RCC 7860 (cell line): ENCODE measurements around the gene EIF2S3.
A peak's percentile ranks its signal among the peaks of the same experiment; 100 is the strongest.

Source experiments
- DNase-seq: peaks from one replicate; pipeline ENCODE4 v3.0.0-alpha.2; 2015; ENCODE audit warnings: low spot score
- FAIRE-seq: peaks from 2 replicates; lab custom pipeline; 2012; peaks lifted over from hg19 to GRCh38; lab: Jason Lieb, UNC

Gene EIF2S3

GRCh38 chrX:24054182-24055042 is at the start of gene EIF2S3:
EIF2S3 (plus strand) TSS chrX:24054956; CDS start chrX:24054969, 13 bp downstream.
- FAIRE-seq: peak; percentile 89

GRCh38 chrX:24005028-24005427 is 49.7 kb upstream of the EIF2S3 start:
- DNase-seq: no peak
- no peak for FAIRE-seq

More at GRCh38 chrX:24054182-24055042, at the start of gene EIF2S3:
- peak; percentile 88 for DNase-seq

DNA sequence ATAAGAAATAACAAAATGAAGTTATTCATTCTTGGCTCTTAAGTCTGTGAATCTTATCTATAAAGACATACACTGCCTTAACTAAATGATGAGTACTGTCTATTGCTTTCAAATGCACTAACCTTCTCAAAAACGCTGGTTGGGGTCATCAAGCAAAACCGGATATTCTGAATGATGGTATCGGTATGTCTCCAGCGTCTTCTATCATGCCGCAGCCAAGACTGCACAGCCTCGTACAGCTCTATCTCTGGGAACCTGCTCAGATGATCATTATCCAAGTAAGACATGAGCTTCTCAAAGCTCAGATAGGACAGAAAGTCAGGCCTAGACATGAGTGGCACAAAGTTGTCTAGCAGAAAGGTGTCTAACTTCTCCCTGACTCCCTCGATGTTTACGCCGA is 48.9 kb upstream of the EIF2S3 start:
- FAIRE-seq: no peak
- DNase-seq: no peak

DNA sequence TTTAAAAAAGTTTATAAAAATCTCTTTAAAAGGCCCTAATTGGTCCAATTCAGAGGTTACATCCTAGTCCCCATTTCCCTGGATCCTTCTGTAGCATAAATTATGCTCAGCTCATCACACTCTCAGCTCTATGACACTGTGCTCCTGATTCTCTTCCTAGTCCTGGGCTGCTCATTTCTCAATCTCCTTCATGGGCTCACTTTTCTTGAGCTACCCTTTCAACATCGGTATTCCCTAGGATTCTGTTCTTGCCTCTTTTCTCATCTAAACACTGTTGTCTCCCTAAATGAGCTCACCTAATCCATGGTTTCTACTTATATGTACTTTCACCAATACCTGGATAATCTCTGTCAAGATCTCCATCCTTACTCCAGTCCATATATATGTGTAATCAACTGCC is 42.5 kb upstream of the EIF2S3 start:
- DNase-seq: no peak
- FAIRE-seq: no peak

DNA sequence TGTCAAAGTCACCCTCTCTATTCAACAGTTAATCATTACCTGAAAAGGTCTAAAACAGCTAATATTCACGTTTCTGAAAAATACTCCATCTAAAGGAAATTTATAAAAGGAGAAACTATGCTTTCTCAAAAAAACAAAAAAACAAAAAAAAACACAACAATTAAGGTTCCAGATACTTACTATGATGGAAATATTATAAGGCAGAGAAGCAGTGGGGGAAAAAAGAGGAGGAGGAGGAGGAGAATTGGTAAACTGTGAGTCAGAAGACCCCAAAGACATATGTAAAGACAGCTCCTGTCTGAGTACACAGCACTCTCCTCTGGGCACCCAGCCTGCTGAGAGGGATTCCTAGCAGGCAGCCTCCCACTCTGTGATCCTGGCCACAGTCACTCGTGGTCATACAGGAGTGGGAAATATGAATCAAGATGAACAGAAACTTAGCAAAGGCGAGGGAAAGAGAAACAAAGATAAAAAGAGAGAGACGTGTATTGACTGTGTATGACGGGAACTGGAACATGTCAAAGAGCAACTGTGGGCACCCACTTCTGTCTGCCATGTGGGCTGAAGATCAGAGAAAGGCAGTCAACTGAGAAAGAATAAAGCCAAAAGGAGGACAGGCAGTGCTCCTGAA is 40.3 kb upstream of the EIF2S3 start:
- DNase-seq: no peak

GRCh38 chrX:24017674-24018073 is 37.1 kb upstream of the EIF2S3 start:
- FAIRE-seq: no peak
- DNase-seq: no peak

More for the DNA sequence above, 40.3 kb upstream of the EIF2S3 start:
- FAIRE-seq: no peak

DNA sequence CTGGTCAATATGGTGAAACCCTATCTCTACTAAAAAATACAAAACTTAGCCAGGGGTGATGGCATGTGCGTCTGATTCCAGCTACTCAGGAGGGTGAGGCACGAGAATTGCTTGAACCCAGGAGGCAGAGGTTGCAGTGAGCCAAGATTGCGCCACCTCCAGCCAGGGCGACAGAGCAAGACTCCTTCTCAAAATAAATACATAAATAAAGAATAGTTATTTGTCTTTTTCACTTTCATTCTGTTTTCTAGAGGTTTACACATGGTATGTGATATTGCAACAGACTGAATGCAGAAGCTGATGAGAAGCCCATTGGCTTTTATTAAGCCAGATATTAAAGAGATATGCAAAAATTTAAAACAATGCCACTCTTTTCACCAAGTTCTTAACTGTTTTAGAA is 35.9 kb upstream of the EIF2S3 start:
- no peak for FAIRE-seq
- DNase-seq: no peak

- FAIRE-seq (no peak), DNase-seq (no peak)
Measured at GRCh38 chrX:24019448-24019847, 35.3 kb upstream of the EIF2S3 start.

GRCh38 chrX:24020306-24020876 is 34.4 kb upstream of the EIF2S3 start:
- FAIRE-seq (no peak), DNase-seq (no peak)

DNA sequence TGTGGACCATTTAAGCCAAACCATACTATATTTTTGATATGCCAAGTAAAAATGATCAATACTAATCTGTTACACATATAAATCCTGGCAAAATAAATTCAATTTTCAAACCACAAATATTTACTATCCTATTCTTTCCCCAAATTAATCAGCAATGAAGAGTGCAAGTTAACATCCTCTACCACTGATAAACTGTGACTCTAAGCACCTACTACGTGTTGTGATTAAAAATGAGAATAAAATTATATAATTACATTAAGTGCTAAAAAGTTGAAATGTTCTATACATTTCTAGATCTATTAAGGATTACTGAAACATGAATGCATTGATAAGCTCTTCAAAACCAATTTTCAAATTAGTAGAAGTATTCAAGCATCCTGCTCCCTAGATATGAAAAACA is 31.2 kb upstream of the EIF2S3 start:
- DNase-seq (no peak), FAIRE-seq (peak; percentile 63)

DNA sequence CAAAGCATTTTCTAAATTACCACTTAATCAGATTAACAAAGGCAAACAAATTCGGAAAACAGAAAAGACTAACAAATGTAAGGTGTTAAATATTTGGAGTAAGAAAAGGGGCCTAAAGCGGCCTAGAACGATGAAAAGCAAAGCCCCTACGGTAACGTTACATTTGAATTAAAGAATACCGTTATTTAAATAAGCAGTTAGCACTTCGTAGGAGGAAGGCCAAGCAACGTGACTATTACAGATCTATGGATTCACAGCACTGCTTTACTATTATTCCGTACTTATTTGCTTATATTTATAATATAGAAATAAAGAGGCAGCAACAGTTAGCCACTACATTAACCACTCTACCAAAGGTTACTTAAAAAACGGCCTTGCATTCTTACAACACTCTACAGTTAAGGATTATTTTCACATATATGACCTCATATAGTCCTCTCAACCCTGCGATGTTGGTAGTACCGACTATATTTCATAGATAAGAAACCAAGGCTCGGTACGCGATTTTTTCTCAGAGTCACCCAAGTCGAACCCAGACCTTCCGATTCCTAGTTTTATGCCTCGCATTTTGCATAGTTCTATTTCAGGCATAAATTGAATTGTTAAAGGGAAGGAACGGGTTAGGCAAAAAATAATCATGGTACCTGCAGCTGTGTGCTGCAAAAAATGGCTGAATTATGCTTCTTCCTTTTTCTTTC is 30.6 kb upstream of the EIF2S3 start:
- no peak for DNase-seq
- no peak for FAIRE-seq

DNA sequence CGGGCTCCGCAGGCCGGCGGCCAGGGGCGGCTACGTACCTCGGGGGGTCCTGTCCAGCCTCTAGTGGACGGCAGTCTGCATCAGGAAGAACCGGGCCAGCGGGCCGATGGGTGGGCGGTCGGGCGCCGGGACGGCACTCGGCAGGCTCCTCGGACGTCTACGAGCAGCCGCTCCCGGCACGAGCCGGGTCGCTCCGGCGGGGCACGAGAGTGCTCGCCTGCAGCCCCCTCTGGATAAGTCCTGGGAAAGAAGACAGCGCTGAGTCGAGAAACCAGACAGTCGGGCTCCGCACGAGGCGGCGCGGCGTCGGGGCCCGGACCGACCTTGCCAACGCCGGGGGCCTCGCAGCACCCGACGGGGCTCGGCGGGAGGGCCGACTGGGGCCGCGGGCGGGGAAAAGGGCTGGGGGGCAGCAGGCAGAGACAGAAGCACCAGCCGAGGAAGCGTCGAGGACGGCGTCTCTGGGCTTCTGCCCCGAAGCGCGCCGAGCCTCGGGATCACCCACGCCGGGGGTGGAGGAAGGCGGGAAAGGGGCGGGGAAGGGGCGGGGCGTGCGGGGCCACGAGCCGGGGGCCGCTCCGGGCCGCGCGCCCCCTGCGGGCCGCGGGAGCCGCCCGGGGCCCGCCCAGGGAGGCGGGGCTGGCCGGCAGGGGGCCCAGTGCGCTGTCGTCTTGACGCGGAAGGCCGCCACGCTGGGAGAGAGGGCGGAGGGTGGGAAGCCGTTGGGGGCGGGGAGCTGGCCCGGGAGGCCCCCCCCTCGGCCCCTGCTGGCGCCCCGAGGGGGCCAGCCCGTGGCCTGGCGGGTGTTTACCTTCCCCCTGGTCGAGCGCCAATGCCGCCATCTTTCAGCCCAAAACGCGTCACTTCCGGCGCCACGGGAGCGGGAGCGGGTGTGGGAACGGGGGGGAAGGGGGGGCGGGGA is 29.7 kb upstream of the EIF2S3 start:
- FAIRE-seq: no peak
- DNase-seq: peak; percentile 70

DNA sequence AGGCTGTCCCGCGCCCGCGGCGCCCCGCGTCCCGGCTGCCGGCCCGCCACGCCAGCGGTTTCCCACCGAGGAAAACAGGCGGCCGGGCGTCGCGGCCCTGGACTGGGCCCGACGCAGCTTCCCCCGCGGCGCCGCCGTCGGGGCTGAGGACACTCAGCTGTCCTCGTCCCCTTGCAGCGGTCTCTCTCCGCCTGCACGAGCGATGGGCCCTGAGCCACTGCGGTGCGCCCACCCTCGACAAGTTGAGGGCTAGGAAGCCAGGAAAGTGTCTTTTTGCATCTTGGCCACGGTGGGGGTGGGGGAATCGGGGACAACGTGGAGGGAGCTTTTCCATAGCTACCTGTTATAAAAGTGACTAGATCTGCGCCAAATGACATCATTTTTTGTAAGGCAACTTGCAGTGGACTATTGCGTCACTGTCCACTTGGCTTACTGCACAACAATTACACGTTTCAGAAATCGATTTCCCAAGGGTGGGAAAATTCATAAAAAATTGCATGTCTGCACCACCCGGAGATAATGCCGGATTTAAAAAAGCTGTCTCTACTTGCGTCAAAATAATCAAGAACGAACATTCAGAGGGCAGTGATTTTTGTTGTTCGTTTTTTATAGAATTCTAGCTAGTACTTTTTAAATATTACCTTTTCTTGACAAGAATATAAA is 28.9 kb upstream of the EIF2S3 start:
- FAIRE-seq (no peak), DNase-seq (no peak)

DNA sequence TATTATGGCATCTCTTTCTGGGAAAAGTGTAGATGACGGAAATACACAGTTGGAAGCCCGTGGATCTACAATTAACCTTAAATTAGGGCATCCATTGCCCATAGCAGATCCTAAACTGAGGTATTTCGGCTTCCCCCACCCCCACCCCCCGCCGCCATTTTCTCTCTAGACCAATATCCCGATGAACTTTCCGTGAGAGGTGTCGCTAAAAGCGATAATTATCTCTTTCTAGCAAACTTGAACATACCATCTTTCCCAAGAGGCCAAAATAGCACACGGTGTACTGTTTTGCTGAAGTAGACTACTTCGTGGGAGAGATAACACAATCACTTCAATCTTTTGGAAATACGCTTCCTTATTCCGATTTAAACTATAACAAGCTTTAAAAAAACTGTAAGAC is 28.3 kb upstream of the EIF2S3 start:
- FAIRE-seq: no peak

DNA sequence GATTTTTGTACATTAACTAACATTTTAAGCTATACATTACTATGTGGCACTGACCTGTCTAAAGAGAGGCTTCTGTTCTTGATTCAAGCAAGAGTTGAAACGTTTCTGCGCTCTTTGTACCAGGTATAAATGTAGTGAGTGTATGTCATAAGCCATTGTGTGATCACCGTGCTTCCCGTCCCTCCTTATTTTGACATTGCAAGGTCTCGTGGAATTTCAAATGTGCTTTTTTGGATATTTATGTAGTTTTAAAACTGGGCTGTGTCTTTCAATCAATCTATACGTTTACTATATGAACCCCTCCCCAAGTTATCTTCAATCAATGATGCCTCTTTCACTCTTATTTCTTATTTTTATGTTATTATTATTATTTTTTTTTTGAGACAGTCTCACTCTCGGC is 27.7 kb upstream of the EIF2S3 start, which contains the start of gene KLHL15:
Gene KLHL15 (minus strand): TSS at position 101 of the 400 bp plus-strand sequence. CDS start 20,493 bp downstream, outside the sequence.
- DNase-seq (no peak), FAIRE-seq (no peak)

More for the DNA sequence above, 28.3 kb upstream of the EIF2S3 start:
- no peak for DNase-seq

GRCh38 chrX:24027985-24028384 is 26.8 kb upstream of the EIF2S3 start:
- no peak for FAIRE-seq
- DNase-seq: no peak

- DNase-seq (no peak), FAIRE-seq (no peak)
Measured at GRCh38 chrX:24030597-24030996, 24.2 kb upstream of the EIF2S3 start.

DNA sequence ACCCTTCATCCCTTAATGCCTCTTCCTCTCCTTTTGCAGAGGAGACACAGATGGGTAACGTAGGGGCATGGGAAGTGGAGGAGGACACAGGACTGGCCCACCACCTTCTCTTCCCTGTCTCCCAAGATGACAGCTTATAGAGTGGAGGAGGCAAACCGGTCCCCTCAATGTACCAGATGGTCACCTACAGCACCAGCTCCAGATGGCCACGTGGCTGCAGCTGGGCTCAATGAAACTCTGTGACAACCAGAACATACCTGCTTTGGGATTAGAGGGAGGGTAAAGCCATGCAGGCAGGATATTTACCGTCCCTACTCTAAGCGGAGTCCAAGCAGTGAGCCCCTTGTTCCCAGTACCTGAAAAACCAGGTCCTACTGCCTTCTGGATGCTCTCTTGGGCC is 20.3 kb upstream of the EIF2S3 start:
- no peak for DNase-seq
- FAIRE-seq: no peak

GRCh38 chrX:24037729-24038128 is 17.0 kb upstream of the EIF2S3 start:
- FAIRE-seq (no peak), DNase-seq (no peak)
